MM.1S (cell line): ENCODE results near the gene EFCAB10.

ENCODE experiments used
- CTCF ChIP-seq: fragments of 300-600 bp; sonication (generic); IDR thresholded peaks from 2 replicates; pipeline ENCODE4 v1.5.1; 2016; ENCODE audit warnings: antibody characterized with exemption, low read length, mixed read lengths
- EZH2 ChIP-seq: fragments of 300-600 bp; sonication (generic); optimal IDR thresholded peaks from 2 replicates; pipeline ENCODE3; 2017; ENCODE audit warnings: low read depth, mild to moderate bottlenecking, antibody characterized with exemption, low read length, mixed read lengths
- EZH2phosphoT487 ChIP-seq: fragments of 300-600 bp; sonication (generic); IDR thresholded peaks from 2 replicates; pipeline ENCODE4 v1.6.1; 2018; ENCODE audit warnings: antibody characterized with exemption, low read length

- TF ChIP-seq EZH2 (no peak), CTCF (no peak), EZH2phosphoT487 (no peak)
Measured at GRCh38 chr7:105619590-105619989, 38.3 kb upstream of the EFCAB10 start.
